Trophoblast cell (in vitro differentiated cells and primary cell): ENCODE measurements around the gene PDGFRA.

ENCODE experiments used
- DNase-seq, 2 donors: peaks; one replicate each; pipeline ENCODE4 v3.0.0-alpha.2; 2016
- H2AFZ ChIP-seq: 2 replicates; pipeline ENCODE4 v1.6.1; 2013; ENCODE audit warnings: low read length, moderate library complexity, mild to moderate bottlenecking; ENCODE audit not compliant: insufficient read depth, poor library complexity
- H2AK5ac ChIP-seq: 2 replicates; pipeline ENCODE4 v1.6.1; 2013; ENCODE audit warnings: mild to moderate bottlenecking, low read length
- H2BK120ac ChIP-seq: 2 replicates; pipeline ENCODE4 v1.6.1; 2013; ENCODE audit warnings: low read length, mild to moderate bottlenecking, moderate library complexity; ENCODE audit not compliant: insufficient read depth, poor library complexity
- H2BK12ac ChIP-seq: 2 replicates; pipeline ENCODE4 v1.6.1; 2013; ENCODE audit warnings: mild to moderate bottlenecking, low read length, moderate library complexity
- H2BK5ac ChIP-seq: 2 replicates; pipeline ENCODE4 v1.6.1; 2013; ENCODE audit warnings: low read length, low read depth, moderate library complexity, mild to moderate bottlenecking; ENCODE audit not compliant: poor library complexity
- H3K14ac ChIP-seq: 2 replicates; pipeline ENCODE4 v1.6.1; 2013; ENCODE audit warnings: mild to moderate bottlenecking, low read length
- H3K18ac ChIP-seq: 2 replicates; pipeline ENCODE4 v1.6.1; 2013; ENCODE audit warnings: mild to moderate bottlenecking, low read length
- H3K23ac ChIP-seq: 2 replicates; pipeline ENCODE4 v1.6.1; 2013; ENCODE audit warnings: low read length
- H3K27ac ChIP-seq: 2 replicates; pipeline ENCODE4 v1.5.1; 2013; ENCODE audit warnings: low read depth, mild to moderate bottlenecking, inconsistent platforms, low read length, moderate library complexity
- H3K27me3 ChIP-seq: 2 replicates; pipeline ENCODE4 v1.6.1; 2013; ENCODE audit warnings: inconsistent platforms, mild to moderate bottlenecking, low read length, moderate library complexity; ENCODE audit not compliant: insufficient read depth
- H3K36me3 ChIP-seq, 2 experiments: 1 replicate in 1 of 2; 2 replicates in 1 of 2; pipeline ENCODE4 v1.6.1; 2013; ENCODE audit warnings: low read length in 2 of 2, mild to moderate bottlenecking in 2 of 2, moderate library complexity in 1 of 2; ENCODE audit not compliant: insufficient read depth in 2 of 2, control insufficient read depth in 1 of 2
- H3K4ac ChIP-seq: 2 replicates; pipeline ENCODE4 v1.6.1; 2013; ENCODE audit warnings: low read depth, mild to moderate bottlenecking, low read length, moderate library complexity
- H3K4me1 ChIP-seq, 2 experiments: 1 replicate in 1 of 2; 2 replicates in 1 of 2; pipeline ENCODE4 v1.6.1; 2013; ENCODE audit warnings: low read length in 2 of 2, mild to moderate bottlenecking in 2 of 2, moderate library complexity in 1 of 2; ENCODE audit not compliant: insufficient read depth in 2 of 2, control insufficient read depth in 1 of 2
- H3K4me2 ChIP-seq: 2 replicates; pipeline ENCODE4 v1.6.1; 2013; ENCODE audit warnings: inconsistent platforms, mild to moderate bottlenecking, low read length, moderate library complexity
- H3K4me3 ChIP-seq: 2 replicates; pipeline ENCODE4 v1.5.1; 2013; ENCODE audit warnings: mild to moderate bottlenecking, low read depth, low read length, inconsistent platforms
- H3K79me1 ChIP-seq: one replicate; pipeline ENCODE4 v1.6.1; 2013; ENCODE audit warnings: low read length
- H3K79me2 ChIP-seq: 2 replicates; pipeline ENCODE4 v1.6.1; 2013; ENCODE audit warnings: low read length, mild to moderate bottlenecking; ENCODE audit not compliant: control insufficient read depth, insufficient read depth, poor library complexity
- H3K9ac ChIP-seq: 2 replicates; pipeline ENCODE4 v1.6.1; 2013; ENCODE audit warnings: mild to moderate bottlenecking, low read length
- H3K9me3 ChIP-seq: 2 replicates; pipeline ENCODE4 v1.6.1; 2013; ENCODE audit warnings: low read depth, mild to moderate bottlenecking, control low read depth, inconsistent platforms, low read length; ENCODE audit not compliant: insufficient read depth
- H4K12ac ChIP-seq: 2 replicates; pipeline ENCODE4 v1.6.1; 2013; ENCODE audit warnings: low read depth, mild to moderate bottlenecking, low read length, moderate library complexity
- H4K8ac ChIP-seq: 2 replicates; pipeline ENCODE4 v1.6.1; 2013; ENCODE audit warnings: low read depth, mild to moderate bottlenecking, low read length, moderate library complexity
- H4K91ac ChIP-seq: one replicate; pipeline ENCODE4 v1.6.1; 2013; ENCODE audit warnings: low read depth, mild to moderate bottlenecking, low read length, moderate library complexity
- WGBS: extraction: QIAGEN DNeasy Blood & Tissue Kit; methylation state at CpG from one replicate; pipeline ENCODE4 v1.1.7; 2013; ENCODE audit warnings: missing lambda C conversion rate; ENCODE audit not compliant: insufficient read length, insufficient coverage; ENCODE audit errors: extremely low coverage; 5-methylcytosine and 5-hydroxymethylcytosine counted together

PDGFRA gene

GRCh38 chr4:54186371-54186770, 42.7 kb upstream of the PDGFRA start:
- Histone ChIP-seq H3K9ac (no peak overlapping the region), H4K12ac (no peak overlapping the region), H3K79me2 (no peaks in the 10 kb centered on the region), H3K18ac (no peak overlapping the region), H2BK12ac (no peak overlapping the region), H3K27ac (no peak overlapping the region), H3K4ac (no peak overlapping the region), H4K8ac (no peak overlapping the region), H3K79me1 (no peaks in the 10 kb centered on the region), H2AK5ac (no peak overlapping the region), H3K9me3 (no peaks in the 10 kb centered on the region), H3K4me3 (no peak overlapping the region), H2BK5ac (no peak overlapping the region), H3K14ac (no peak overlapping the region), H2BK120ac (no peak overlapping the region), H2AFZ (no peak overlapping the region), H3K36me3 (no peaks in the 10 kb centered on the region), H3K4me2 (no peak overlapping the region), H4K91ac (no peak overlapping the region), H3K23ac (no peak overlapping the region), H3K4me1 (no peaks in the 10 kb centered on the region), H3K27me3 (no peaks in the 10 kb centered on the region)
- no CpG with 5 or more reads among the region's 6 CpGs for WGBS
- peak; percentile 57 to 89 for DNase-seq

GRCh38 chr4:54187148-54187547, 41.9 kb upstream of the PDGFRA start:
- no peak overlapping the region for H3K23ac ChIP-seq
- H3K4me3 ChIP-seq: no peak overlapping the region
- no peak overlapping the region for H3K9ac ChIP-seq
- no peak overlapping the region for H3K14ac ChIP-seq
- H3K4ac ChIP-seq: no peak overlapping the region
- H3K27ac ChIP-seq: no peak overlapping the region
- no peak overlapping the region for H2AK5ac ChIP-seq
- DNase-seq: peak; percentile 60 to 73
- H2BK5ac ChIP-seq: no peak overlapping the region
- no peaks in the 10 kb centered on the region for H3K79me1 ChIP-seq
- no peak overlapping the region for H2AFZ ChIP-seq
- WGBS: no CpG with 5 or more reads among the region's 9 CpGs
- H3K4me2 ChIP-seq: no peak overlapping the region
- no peak overlapping the region for H3K18ac ChIP-seq
- H4K12ac ChIP-seq: no peak overlapping the region
- H4K91ac ChIP-seq: no peak overlapping the region
- H3K9me3 ChIP-seq: peaks cover under 1% of the 10 kb centered on the region
- H2BK120ac ChIP-seq: no peak overlapping the region
- no peaks in the 10 kb centered on the region for H3K36me3 ChIP-seq
- H4K8ac ChIP-seq: no peak overlapping the region
- no peaks in the 10 kb centered on the region for H3K27me3 ChIP-seq
- no peaks in the 10 kb centered on the region for H3K79me2 ChIP-seq
- H3K4me1 ChIP-seq: no peaks in the 10 kb centered on the region
- H2BK12ac ChIP-seq: no peak overlapping the region

- H4K8ac ChIP-seq: no peak overlapping the region
Measured at GRCh38 chr4:54189140-54189539, 40.0 kb upstream of the PDGFRA start.

GRCh38 chr4:54192811-54193210, 36.3 kb upstream of the PDGFRA start:
- H3K9me3 ChIP-seq: peaks cover 3% of the 10 kb centered on the region
- no peak overlapping the region for H2BK120ac ChIP-seq
- peak overlapping the region; percentile 46 for H3K14ac ChIP-seq
- no peak overlapping the region for H4K8ac ChIP-seq
- H2AFZ ChIP-seq: no peak overlapping the region
- peak overlapping the region; percentile 74 for H4K91ac ChIP-seq
- no peak overlapping the region for H2AK5ac ChIP-seq
- no peaks in the 10 kb centered on the region for H3K27me3 ChIP-seq
- H3K4me2 ChIP-seq: no peak overlapping the region
- no peak overlapping the region for H3K9ac ChIP-seq
- H3K27ac ChIP-seq: no peak overlapping the region
- peak overlapping the region; percentile 79 for H2BK12ac ChIP-seq
- H3K4ac ChIP-seq: peak overlapping the region; percentile 46
- no CpG with 5 or more reads among the region's 16 CpGs for WGBS
- no peak overlapping the region for H3K18ac ChIP-seq
- no peak overlapping the region for H4K12ac ChIP-seq
- H3K23ac ChIP-seq: no peak overlapping the region
- peaks cover 0 to 2% of the 10 kb centered on the region in 2 experiments for H3K4me1 ChIP-seq
- no peak for DNase-seq
- peak overlapping the region; percentile 49 for H2BK5ac ChIP-seq
- peaks cover 13% of the 10 kb centered on the region for H3K79me1 ChIP-seq
- H3K4me3 ChIP-seq: no peak overlapping the region
- no peaks in the 10 kb centered on the region for H3K36me3 ChIP-seq
- no peaks in the 10 kb centered on the region for H3K79me2 ChIP-seq

More at GRCh38 chr4:54189140-54189539, 40.0 kb upstream of the PDGFRA start:
- Histone ChIP-seq H3K27me3 (no peaks in the 10 kb centered on the region), H3K9ac (no peak overlapping the region), H2BK120ac (no peak overlapping the region), H3K14ac (no peak overlapping the region), H2AK5ac (no peak overlapping the region), H3K18ac (no peak overlapping the region), H3K4me3 (no peak overlapping the region), H3K79me2 (no peaks in the 10 kb centered on the region), H2BK5ac (no peak overlapping the region), H4K12ac (no peak overlapping the region), H3K79me1 (peaks cover 2% of the 10 kb centered on the region), H2AFZ (no peak overlapping the region), H3K23ac (no peak overlapping the region), H3K27ac (no peak overlapping the region), H3K9me3 (peaks cover 3% of the 10 kb centered on the region), H3K4ac (no peak overlapping the region), H2BK12ac (no peak overlapping the region), H3K4me1 (no peaks in the 10 kb centered on the region), H4K91ac (no peak overlapping the region), H3K4me2 (no peak overlapping the region), H3K36me3 (no peaks in the 10 kb centered on the region)
- WGBS: no CpG with 5 or more reads among the region's 2 CpGs
- peak in 1 of 2 donors; percentile 42 for DNase-seq
